T-helper 2 cell treated with Interferon-gamma antibody and Interleukin-4, amounts not matched to agents 5 μg/mL and 100 μg/mL, for 36 hours (primary cell): ENCODE measurements around the gene CHTF8.

ENCODE experiments used
- DNase-seq: peaks from one replicate; pipeline ENCODE4 v3.0.0; 2021; ENCODE audit warnings: low spot score
- H3K27ac Mint-ChIP-seq: one replicate; pipeline ENCODE4 v1.8.0; 2021; ENCODE audit warnings: mild to moderate bottlenecking, mixed read lengths
- H3K27me3 Mint-ChIP-seq: one replicate; pipeline ENCODE4 v1.8.0; 2021; ENCODE audit warnings: low read depth, mixed read lengths
- H3K36me3 Mint-ChIP-seq: one replicate; pipeline ENCODE4 v1.8.0; 2021; ENCODE audit warnings: low read depth, mixed read lengths
- H3K4me1 Mint-ChIP-seq: one replicate; pipeline ENCODE4 v1.8.0; 2021; ENCODE audit warnings: low read depth, mixed read lengths
- H3K4me3 Mint-ChIP-seq: one replicate; pipeline ENCODE4 v1.8.0; 2022; ENCODE audit warnings: mild to moderate bottlenecking, moderate library complexity, mixed read lengths
- H3K9me3 Mint-ChIP-seq: one replicate; pipeline ENCODE4 v1.8.0; 2021; ENCODE audit warnings: mixed read lengths

The CHTF8 gene

DNA sequence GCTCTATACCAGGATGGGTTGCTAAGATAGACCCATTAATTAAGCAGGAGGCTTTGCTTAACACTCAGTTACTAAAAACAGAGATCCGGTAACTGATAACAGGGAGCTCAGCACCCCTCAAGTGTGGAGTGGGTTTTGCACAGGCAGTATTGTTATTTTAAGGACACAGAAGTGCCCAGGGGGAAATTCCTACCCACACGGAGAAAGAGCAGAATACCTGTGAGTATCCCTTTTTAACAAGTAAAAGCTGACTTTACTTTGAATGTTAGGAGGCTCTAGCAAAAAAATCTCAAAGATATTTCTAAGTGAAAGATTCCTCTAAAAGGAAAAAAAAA lies 59.8 kb downstream of the CHTF8 start:
- no peaks in the 10 kb centered on the region for H3K9me3 Mint-ChIP-seq
- H3K4me3 Mint-ChIP-seq: no peak overlapping the region
- H3K27ac Mint-ChIP-seq: no peak overlapping the region
- no peaks in the 10 kb centered on the region for H3K4me1 Mint-ChIP-seq
- H3K27me3 Mint-ChIP-seq: no peaks in the 10 kb centered on the region
- no peak for DNase-seq
- no peaks in the 10 kb centered on the region for H3K36me3 Mint-ChIP-seq

DNA sequence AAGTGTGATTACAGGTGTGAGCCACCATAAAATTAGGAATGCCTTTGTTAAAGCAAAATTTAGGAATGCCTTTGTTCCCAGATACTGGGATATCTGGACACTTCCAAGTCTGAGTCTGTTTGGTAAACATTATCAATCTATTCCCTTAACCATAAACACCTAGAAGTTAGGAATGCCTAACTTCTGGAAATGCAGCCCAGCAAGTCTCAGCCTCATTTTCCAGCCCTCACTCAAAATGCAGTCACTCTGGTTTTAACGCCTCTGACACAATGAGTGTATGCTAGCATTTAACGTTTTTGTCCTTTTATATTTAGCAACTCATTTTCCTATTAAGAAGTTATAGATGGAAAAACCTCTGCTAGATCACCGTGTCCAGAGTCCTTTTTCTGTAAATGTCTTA lies 61.4 kb downstream of the CHTF8 start:
- H3K27me3 Mint-ChIP-seq: no peaks in the 10 kb centered on the region
- H3K27ac Mint-ChIP-seq: no peak overlapping the region
- H3K9me3 Mint-ChIP-seq: no peaks in the 10 kb centered on the region
- DNase-seq: no peak
- no peaks in the 10 kb centered on the region for H3K36me3 Mint-ChIP-seq
- H3K4me3 Mint-ChIP-seq: no peak overlapping the region
- no peaks in the 10 kb centered on the region for H3K4me1 Mint-ChIP-seq

DNA sequence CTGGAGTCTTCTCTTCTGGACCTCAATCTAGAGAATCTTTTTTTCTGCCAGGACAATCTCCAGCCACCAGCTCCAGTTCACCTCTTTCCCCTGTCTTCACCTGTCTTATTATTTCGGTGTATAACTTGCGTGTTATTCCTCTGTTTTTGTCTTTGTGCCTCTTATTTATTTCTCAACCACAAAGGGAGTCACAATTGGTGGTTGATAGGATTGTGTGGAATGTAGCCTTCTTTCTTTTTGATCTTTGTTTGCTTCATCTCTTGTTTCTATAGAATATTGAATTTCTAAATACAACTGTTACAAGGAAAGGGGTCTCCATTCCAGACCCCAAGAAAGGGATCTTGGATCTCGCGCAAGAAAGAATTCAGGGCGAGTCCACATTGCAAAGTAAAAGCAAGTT lies 62.9 kb downstream of the CHTF8 start:
- H3K4me1 Mint-ChIP-seq: no peaks in the 10 kb centered on the region
- H3K36me3 Mint-ChIP-seq: no peaks in the 10 kb centered on the region
- H3K9me3 Mint-ChIP-seq: no peaks in the 10 kb centered on the region
- no peak for DNase-seq
- H3K27ac Mint-ChIP-seq: no peak overlapping the region
- no peak overlapping the region for H3K4me3 Mint-ChIP-seq
- no peaks in the 10 kb centered on the region for H3K27me3 Mint-ChIP-seq
